ENCODE measurements around the gene ACACA. TPM values are rescaled to one million over a fixed set of nuclear protein-coding genes. Genes with fewer than 3 reads are reported as not detected.

ACACA gene
- total RNA-seq, 1 donor = 89.4 TPM

DNA sequence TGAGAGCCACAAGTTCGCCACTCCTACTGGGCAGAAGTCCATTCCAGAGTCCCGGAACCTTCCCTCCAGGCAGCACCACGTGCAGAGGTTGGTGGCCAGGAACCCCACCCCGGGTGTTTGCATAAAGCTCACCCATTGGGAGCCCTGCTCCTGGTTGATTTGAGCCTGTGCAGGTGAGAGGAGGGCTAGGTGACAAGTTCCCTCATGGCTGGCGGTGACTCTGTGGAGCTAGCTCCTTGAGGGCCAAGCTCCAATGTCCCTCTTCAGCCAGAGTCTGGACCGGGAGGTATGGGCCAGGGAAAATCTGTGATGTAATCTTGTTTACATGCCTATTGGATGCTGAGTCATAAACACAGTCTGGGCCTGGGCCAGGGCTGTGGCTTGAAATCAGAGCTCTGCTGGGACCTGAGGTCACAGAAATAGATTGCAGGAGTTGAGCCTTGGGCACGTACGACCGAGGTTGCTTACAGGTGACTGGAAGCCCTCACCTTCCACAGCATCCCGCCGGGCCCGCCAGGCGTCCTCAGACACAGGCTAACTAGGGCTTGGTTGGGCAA lies 339.0 kb downstream of the ACACA start:
- peak; percentile 87 for DNase-seq (ENCODE audit: low read depth)
- no peak for TF ChIP-seq CTCF (IDR thresholded peaks at IDR 0.05; ENCODE audit: insufficient read depth, low read depth, low read length)
- peak overlapping the region; percentile 27 for H3K4me3 ChIP-seq (ENCODE audit: low read depth, low read length)

DNA sequence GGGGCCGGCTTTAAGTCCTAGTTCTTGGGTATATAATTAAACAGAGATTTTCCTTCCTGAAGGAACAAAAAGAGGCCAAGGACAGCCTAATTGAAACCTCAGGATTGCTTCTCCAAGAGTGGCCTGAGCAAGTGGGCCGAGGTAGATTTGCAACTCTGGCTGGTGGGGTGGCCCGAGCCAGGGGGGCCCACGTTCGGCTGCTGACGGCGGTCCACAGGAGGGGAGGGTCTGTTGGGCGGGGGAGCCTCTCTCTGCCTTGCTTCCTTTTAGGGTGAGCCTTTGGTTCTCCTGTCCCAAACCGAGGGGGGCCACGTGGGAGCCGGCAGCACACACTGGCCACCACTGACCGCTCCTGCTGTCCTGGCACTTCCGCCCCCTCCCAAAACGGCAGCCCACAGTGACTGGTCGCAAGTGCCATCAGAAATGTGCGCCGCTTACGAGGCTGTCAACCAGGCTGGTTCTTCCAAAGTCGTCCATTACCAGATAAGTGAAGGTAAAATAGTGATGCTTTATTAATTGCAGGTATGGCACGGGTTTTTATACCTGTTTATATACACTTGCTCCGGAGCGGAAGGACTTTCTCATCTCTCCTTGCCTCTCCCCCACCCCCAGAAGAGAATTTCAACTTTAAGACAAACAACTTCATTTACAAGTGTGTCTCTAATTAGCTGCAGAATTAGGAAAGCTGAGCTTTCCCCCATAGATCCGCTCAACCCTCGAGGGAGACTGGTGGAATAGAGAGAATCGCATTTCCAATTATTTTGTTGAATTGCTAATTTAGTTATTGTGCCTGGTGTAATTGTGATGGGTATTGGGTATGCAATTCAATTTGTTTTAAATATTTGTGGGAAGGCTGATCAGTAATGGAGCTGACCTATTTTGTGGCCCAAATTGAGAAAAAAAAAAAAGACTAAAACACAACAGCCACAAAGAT lies 340.0 kb downstream of the ACACA start:
- no peak for TF ChIP-seq CTCF (IDR thresholded peaks at IDR 0.05; ENCODE audit: insufficient read depth, low read depth, low read length)
- DNase-seq (ENCODE audit: low read depth) = no peak
- H3K4me3 ChIP-seq (ENCODE audit: low read depth, low read length) = no peak overlapping the region

DNA sequence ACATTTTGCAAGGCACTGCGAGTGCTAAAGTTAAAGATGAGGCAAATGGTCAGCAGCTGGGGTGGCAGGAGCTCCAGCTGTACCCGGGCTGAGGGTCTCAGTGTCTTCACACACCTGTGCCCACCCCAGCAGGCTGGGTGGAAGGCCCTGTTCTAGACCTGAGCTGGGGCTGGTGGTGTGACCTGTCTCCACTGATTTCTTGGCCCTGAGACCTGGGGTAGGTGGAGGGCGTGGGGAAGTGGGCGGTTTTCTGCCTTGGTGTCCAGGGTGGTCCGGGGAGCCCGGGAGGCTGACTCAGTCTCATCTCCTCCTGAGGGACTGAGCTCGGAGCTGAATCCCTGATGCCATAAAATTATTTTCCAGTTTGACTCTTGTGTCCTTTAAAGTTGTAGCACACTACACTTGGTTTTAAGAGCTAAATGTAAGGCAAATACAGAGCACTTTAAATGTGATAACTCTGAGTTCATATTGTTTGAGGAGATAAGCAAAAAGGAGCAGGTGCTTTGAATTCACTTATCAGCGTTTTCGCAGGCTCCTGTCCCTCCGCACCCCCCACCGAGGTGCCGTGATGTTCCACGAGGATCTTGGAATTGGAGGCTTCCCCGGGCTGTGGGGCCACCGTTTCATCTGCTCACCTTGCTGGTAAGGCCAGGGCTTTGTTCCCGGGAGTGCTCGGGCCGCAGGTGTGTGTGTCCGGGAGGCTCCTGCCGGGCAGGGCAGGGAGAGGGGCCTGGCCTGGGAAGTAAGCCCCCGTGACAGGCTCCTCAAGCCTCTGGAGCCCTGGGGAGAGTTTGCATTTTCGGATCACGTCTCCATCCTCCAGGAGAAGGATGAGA lies 340.9 kb downstream of the ACACA start:
- no peak for DNase-seq (ENCODE audit: low read depth)
- TF ChIP-seq CTCF (IDR thresholded peaks at IDR 0.05; ENCODE audit: insufficient read depth, low read depth, low read length) = no peak
- H3K4me3 ChIP-seq (ENCODE audit: low read depth, low read length) = no peak overlapping the region

DNA sequence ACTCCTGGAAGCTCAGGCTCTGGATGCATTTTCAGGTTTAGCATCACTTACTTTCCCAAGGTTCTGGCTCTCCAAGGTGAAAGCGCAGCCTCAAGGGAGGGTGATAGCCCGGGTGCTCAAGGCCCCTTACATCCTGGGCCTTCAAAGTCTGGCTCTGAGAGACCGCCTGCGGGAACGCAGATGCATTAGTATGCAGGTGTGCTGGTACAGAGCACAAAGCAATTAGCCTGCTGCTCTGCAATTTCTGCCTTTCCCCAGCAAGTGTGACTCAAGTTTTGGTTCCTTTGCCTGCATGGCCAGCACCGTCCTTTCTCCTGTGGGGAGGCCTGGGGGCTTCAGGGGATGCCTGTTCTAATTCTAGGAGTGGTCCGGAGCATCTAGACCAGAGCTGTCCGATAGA lies 341.7 kb downstream of the ACACA start:
- TF ChIP-seq CTCF (IDR thresholded peaks at IDR 0.05; ENCODE audit: insufficient read depth, low read depth, low read length) = no peak
- H3K4me3 ChIP-seq (ENCODE audit: low read depth, low read length) = no peak overlapping the region
- DNase-seq (ENCODE audit: low read depth) = no peak

DNA sequence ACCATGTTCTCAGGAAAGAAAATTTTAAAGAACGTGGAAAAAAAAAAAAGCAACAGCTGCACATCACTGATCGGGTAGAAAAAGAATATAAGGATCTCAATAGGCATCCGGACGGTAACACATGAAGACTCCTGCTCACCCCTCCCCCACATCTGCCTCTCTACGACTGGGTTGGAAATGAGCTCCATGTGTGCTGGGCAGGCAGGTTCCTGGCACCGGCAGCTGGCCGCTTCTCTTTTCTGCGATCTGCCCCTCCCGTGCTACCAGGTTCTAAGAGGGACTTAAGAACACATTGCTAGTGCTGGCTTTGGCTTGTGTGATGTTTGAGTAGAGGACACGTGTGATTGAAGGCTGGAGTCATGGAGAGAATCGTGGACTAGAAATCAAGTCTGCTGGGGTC lies 342.4 kb downstream of the ACACA start:
- DNase-seq (ENCODE audit: low read depth) = no peak
- no peak overlapping the region for H3K4me3 ChIP-seq (ENCODE audit: low read depth, low read length)
- no peak for TF ChIP-seq CTCF (IDR thresholded peaks at IDR 0.05; ENCODE audit: insufficient read depth, low read depth, low read length)

DNA sequence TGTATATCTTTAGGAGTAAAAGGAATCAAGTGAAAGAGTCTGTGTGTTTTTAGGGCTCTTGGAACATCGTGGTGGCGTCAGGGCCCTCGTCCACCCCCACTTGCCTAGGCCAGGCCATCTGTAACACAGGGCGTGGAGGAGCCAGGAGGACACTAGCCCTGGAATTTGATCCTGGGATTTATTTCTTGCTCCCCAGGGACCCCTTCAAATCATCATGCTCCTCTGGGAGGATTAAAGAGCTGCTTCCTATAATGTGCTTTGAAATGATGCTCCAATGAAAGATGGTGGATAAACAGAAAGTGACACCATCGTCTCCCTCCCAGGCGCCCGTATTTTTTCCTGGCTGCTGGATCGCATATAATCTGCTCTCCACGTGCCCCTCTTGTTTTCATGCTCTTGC lies 344.6 kb downstream of the ACACA start:
- H3K4me3 ChIP-seq (ENCODE audit: low read depth, low read length) = no peak overlapping the region

More for the DNA sequence above, 344.6 kb downstream of the ACACA start:
- no peak for TF ChIP-seq CTCF (IDR thresholded peaks at IDR 0.05; ENCODE audit: insufficient read depth, low read depth, low read length)
- no peak for DNase-seq (ENCODE audit: low read depth)

Measured in fibroblast of villous mesenchyme (primary cell).